OCI-LY7 (cell line): ENCODE results near the gene LIMK1.

Source experiments
- EZH2phosphoT487 ChIP-seq: fragments of 200-600 bp; sonication (generic); IDR thresholded peaks from 2 replicates; pipeline ENCODE4 v1.6.1; 2018; ENCODE audit warnings: low read depth, borderline replicate concordance, mild to moderate bottlenecking, mixed run types, antibody characterized with exemption, low read length, moderate library complexity, mixed read lengths
- TF ChIP-seq, protein P1 (sequence below): fragments of 200-600 bp; sonication (generic); conservative IDR thresholded peaks from 2 replicates; pipeline ENCODE4 v1.5.1; 2014; ENCODE audit warnings: mild to moderate bottlenecking, antibody characterized with exemption, low read length, moderate library complexity, mixed read lengths

GRCh38 chr7:74129887-74130286 lies 46.3 kb downstream of the LIMK1 start:
- TF ChIP-seq EZH2phosphoT487, result no peak
- TF ChIP-seq, protein P1, sequence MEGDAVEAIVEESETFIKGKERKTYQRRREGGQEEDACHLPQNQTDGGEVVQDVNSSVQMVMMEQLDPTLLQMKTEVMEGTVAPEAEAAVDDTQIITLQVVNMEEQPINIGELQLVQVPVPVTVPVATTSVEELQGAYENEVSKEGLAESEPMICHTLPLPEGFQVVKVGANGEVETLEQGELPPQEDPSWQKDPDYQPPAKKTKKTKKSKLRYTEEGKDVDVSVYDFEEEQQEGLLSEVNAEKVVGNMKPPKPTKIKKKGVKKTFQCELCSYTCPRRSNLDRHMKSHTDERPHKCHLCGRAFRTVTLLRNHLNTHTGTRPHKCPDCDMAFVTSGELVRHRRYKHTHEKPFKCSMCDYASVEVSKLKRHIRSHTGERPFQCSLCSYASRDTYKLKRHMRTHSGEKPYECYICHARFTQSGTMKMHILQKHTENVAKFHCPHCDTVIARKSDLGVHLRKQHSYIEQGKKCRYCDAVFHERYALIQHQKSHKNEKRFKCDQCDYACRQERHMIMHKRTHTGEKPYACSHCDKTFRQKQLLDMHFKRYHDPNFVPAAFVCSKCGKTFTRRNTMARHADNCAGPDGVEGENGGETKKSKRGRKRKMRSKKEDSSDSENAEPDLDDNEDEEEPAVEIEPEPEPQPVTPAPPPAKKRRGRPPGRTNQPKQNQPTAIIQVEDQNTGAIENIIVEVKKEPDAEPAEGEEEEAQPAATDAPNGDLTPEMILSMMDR, result no peak
